SK-N-SH (cell line): ENCODE measurements around the gene CLEC3B. TPM values are rescaled to one million over a fixed set of nuclear protein-coding genes. Genes with fewer than 3 reads are reported as not detected.
A peak's percentile ranks its signal among the peaks of the same experiment; 100 is the strongest.

Experiments
- CTCF ChIA-PET: fragments of 300-600, 350-600 bp; formaldehyde crosslinking; extraction: SDS; loops from one replicate; lab custom pipeline; 2021; lab: Yijun Ruan, JAX
- POLR2A ChIA-PET: fragments of 350-600 bp; sonication (Branson Sonifier 250); formaldehyde crosslinking; extraction: SDS; loops from one replicate; lab custom pipeline; 2020; ENCODE audit warnings: antibody characterized with exemption, inconsistent platforms; lab: Yijun Ruan, JAX
- DNase-seq: peaks from one replicate; pipeline ENCODE4 v3.0.0; 2012
- H2AFZ ChIP-seq: fragments of 200-600 bp; sonication (generic); 2 replicates; pipeline ENCODE4 v1.8.1; 2016; ENCODE audit warnings: antibody characterized with exemption, mild to moderate bottlenecking, low read depth
- H3F3A ChIP-seq: fragments of 200-600 bp; sonication (generic); replicated peaks from 2 replicates; pipeline ENCODE3; 2016; ENCODE audit warnings: antibody characterized with exemption, mild to moderate bottlenecking; ENCODE audit not compliant: insufficient read depth
- H3K27ac ChIP-seq, 2 experiments: fragments of 200-500 bp in 1 of 2; fragments of 200-600 bp in 1 of 2; sonication (Bioruptor generic) in 1 of 2; sonication (generic), shearing (Covaris generic) in 1 of 2; 2 replicates each; pipeline versions ENCODE4 v1.5.1 to v1.6.1; 2014 to 2016; ENCODE audit warnings: low read depth in 2 of 2, inconsistent platforms in 1 of 2, low read length in 1 of 2, mild to moderate bottlenecking in 1 of 2, mixed read lengths in 1 of 2
- H3K27me3 ChIP-seq: fragments of 200-600 bp; sonication (generic), shearing (Covaris generic); 2 replicates; pipeline ENCODE4 v1.6.1; 2016; ENCODE audit warnings: mixed run types; ENCODE audit not compliant: insufficient read depth
- H3K36me3 ChIP-seq, 2 experiments: fragments of 200-500 bp in 1 of 2; fragments of 200-600 bp in 1 of 2; sonication (Bioruptor generic) in 1 of 2; sonication (generic) in 1 of 2; replicated peaks in 1 of 2; 2 replicates each; pipeline versions ENCODE3 to v1.5.1; 2014 to 2016; ENCODE audit warnings: low read length in 1 of 2, mild to moderate bottlenecking in 1 of 2; ENCODE audit not compliant: insufficient read depth in 2 of 2, control insufficient read depth in 1 of 2
- H3K4me1 ChIP-seq, 2 experiments: fragments of 200-500 bp in 1 of 2; fragments of 200-600 bp in 1 of 2; sonication (Bioruptor generic) in 1 of 2; sonication (generic), shearing (Covaris generic) in 1 of 2; 2 replicates each; pipeline versions ENCODE4 v1.5.1 to v1.6.1; 2014 to 2016; ENCODE audit warnings: low read depth in 1 of 2, low read length in 1 of 2, mixed run types in 1 of 2; ENCODE audit not compliant: insufficient read depth in 2 of 2, control insufficient read depth in 1 of 2
- H3K4me2 ChIP-seq: fragments of 200-600 bp; sonication (generic), shearing (Covaris generic); 2 replicates; pipeline ENCODE4 v1.6.1; 2017; ENCODE audit warnings: mixed run types
- H3K4me3 ChIP-seq, 2 experiments: fragments of 200-500 bp in 1 of 2; fragments of 200-600 bp in 1 of 2; sonication (Bioruptor generic) in 1 of 2; sonication (generic), shearing (Covaris generic) in 1 of 2; 2 replicates each; pipeline versions ENCODE4 v1.5.1 to v1.8.1; 2014 to 2016; ENCODE audit warnings: low read depth in 2 of 2, inconsistent platforms in 1 of 2, low read length in 1 of 2, mild to moderate bottlenecking in 1 of 2, mixed read lengths in 1 of 2, moderate library complexity in 1 of 2
- H3K79me2 ChIP-seq: fragments of 200-600 bp; sonication (generic); 2 replicates; pipeline ENCODE4 v1.8.1; 2017; ENCODE audit warnings: mild to moderate bottlenecking; ENCODE audit not compliant: insufficient read depth
- H3K9ac ChIP-seq: fragments of 200-600 bp; sonication (generic); 2 replicates; pipeline ENCODE4 v1.6.1; 2017; ENCODE audit warnings: mixed run types
- H3K9me2 ChIP-seq: fragments of 200-600 bp; sonication (generic); 2 replicates; pipeline ENCODE4 v1.6.1; 2017; ENCODE audit warnings: mixed run types
- H3K9me3 ChIP-seq: fragments of 200-600 bp; sonication (generic); 2 replicates; pipeline ENCODE4 v1.6.1; 2017; ENCODE audit warnings: mixed run types, mild to moderate bottlenecking, moderate library complexity
- H4K20me1 ChIP-seq: fragments of 200-600 bp; sonication (generic); 2 replicates; pipeline ENCODE4 v1.6.1; 2017; ENCODE audit warnings: mild to moderate bottlenecking, mixed run types; ENCODE audit not compliant: insufficient read depth
- CTCF ChIP-seq: fragments of 200-600 bp; sonication (generic); IDR thresholded peaks from 2 replicates; pipeline ENCODE4 v1.6.1; 2017; ENCODE audit warnings: antibody characterized with exemption, mild to moderate bottlenecking, moderate library complexity
- ELF1 ChIP-seq: IDR thresholded peaks from 2 replicates; pipeline ENCODE4 v1.4.0; 2012
- EZH2phosphoT487 ChIP-seq: fragments of 200-600 bp; sonication (generic); IDR thresholded peaks from 2 replicates; pipeline ENCODE4 v1.6.1; 2017; ENCODE audit warnings: low read depth, mixed run types, mild to moderate bottlenecking, antibody characterized with exemption, moderate library complexity, borderline replicate concordance
- FOSL2 ChIP-seq: IDR thresholded peaks from 2 replicates; pipeline ENCODE4 v1.4.0; 2012; ENCODE audit warnings: low read depth, mild to moderate bottlenecking, moderate library complexity, borderline replicate concordance
- FOXJ3 ChIP-seq: sonication (generic); formaldehyde crosslinking; IDR thresholded peaks from 2 replicates; pipeline ENCODE4 v1.5.1; 2020; ENCODE audit warnings: mild to moderate bottlenecking, missing genetic modification reagents
- FOXM1 ChIP-seq: IDR thresholded peaks from 2 replicates; pipeline ENCODE4 v1.4.0; 2012; ENCODE audit warnings: low read depth, mild to moderate bottlenecking
- GABPA ChIP-seq: IDR thresholded peaks from 2 replicates; pipeline ENCODE4 v1.4.0; 2012; ENCODE audit warnings: low read depth, mild to moderate bottlenecking
- GATA2 ChIP-seq: sonication (generic); formaldehyde crosslinking; IDR thresholded peaks from 2 replicates; pipeline ENCODE4 v1.5.0; 2020; ENCODE audit warnings: mild to moderate bottlenecking, missing genetic modification reagents
- IRF3 ChIP-seq: fragments of 150-350 bp; IDR thresholded peaks from 2 replicates; pipeline ENCODE4 v1.6.1; 2016; ENCODE audit warnings: mild to moderate bottlenecking, low read depth, low read length
- JUND ChIP-seq: IDR thresholded peaks from 2 replicates; pipeline ENCODE4 v1.4.0; 2012
- MAX ChIP-seq: IDR thresholded peaks from 2 replicates; pipeline ENCODE4 v1.4.0; 2012; ENCODE audit warnings: low read depth
- MEF2A ChIP-seq: IDR thresholded peaks from 2 replicates; pipeline ENCODE4 v1.4.0; 2012; ENCODE audit warnings: low read depth, borderline replicate concordance
- POLR2AphosphoS5 ChIP-seq: IDR thresholded peaks from 2 replicates; pipeline ENCODE4 v1.6.1; 2012; ENCODE audit warnings: low read depth, low read length
- RAD21 ChIP-seq: IDR thresholded peaks from 2 replicates; pipeline ENCODE4 v1.6.1; 2012; ENCODE audit warnings: mild to moderate bottlenecking, low read length
- RCOR1 ChIP-seq: fragments of 150-350 bp; IDR thresholded peaks from 2 replicates; pipeline ENCODE4 v1.6.1; 2017; ENCODE audit warnings: antibody characterized with exemption, low read length
- REST ChIP-seq: IDR thresholded peaks from 2 replicates; pipeline ENCODE4 v1.6.1; 2012; ENCODE audit warnings: mild to moderate bottlenecking, low read depth, low read length, moderate library complexity
- RFX5 ChIP-seq: IDR thresholded peaks from 2 replicates; pipeline ENCODE4 v1.6.1; 2012; ENCODE audit warnings: mild to moderate bottlenecking, improper control_type of control experiment, low read length
- SIN3A ChIP-seq: IDR thresholded peaks from 2 replicates; pipeline ENCODE4 v1.6.1; 2012; ENCODE audit warnings: low read depth, mild to moderate bottlenecking, low read length, moderate library complexity, borderline replicate concordance
- TCF12 ChIP-seq: IDR thresholded peaks from 2 replicates; pipeline ENCODE4 v1.4.0; 2012
- TEAD4 ChIP-seq: IDR thresholded peaks from 2 replicates; pipeline ENCODE4 v1.4.0; 2012; ENCODE audit warnings: mild to moderate bottlenecking, borderline replicate concordance; ENCODE audit not compliant: insufficient read depth
- USF1 ChIP-seq: IDR thresholded peaks from 2 replicates; pipeline ENCODE4 v1.4.0; 2012; ENCODE audit warnings: low read depth, borderline replicate concordance
- USF2 ChIP-seq: fragments of 150-350 bp; IDR thresholded peaks from 2 replicates; pipeline ENCODE4 v1.6.1; 2017; ENCODE audit warnings: antibody characterized with exemption, low read length, low read depth, borderline replicate concordance
- YY1 ChIP-seq: IDR thresholded peaks from 2 replicates; pipeline ENCODE4 v1.4.0; 2012; ENCODE audit warnings: low read depth, mild to moderate bottlenecking
- WGBS: methylation state at CpG from one replicate; pipeline ENCODE4 v1.1.6; 2017; ENCODE audit warnings: low lambda C conversion rate; 5-methylcytosine and 5-hydroxymethylcytosine counted together
- polyA plus RNA-seq, 3 experiments: library from polyadenylated mRNA; depleted of rRNA; stranded (reverse); fragments of >200 nt; gene quantifications; 2 replicates each; pipeline ENCODE4 v1.2.3, GENCODE V29; 2012

Gene CLEC3B
- polyA plus RNA-seq, 1 of the 3 experiments (the other 2 are of a cell fraction), result 0.46 TPM

- Histone ChIP-seq H3K27ac (peak overlapping the region; percentile 78 to 87), H2AFZ (no peak overlapping the region), H4K20me1 (no peaks in the 10 kb centered on the region), H3K9ac (peak overlapping the region; percentile 65; the same call in 1 of the 2 replicates), H3K4me3 (no peak overlapping the region), H3K27me3 (no peaks in the 10 kb centered on the region), H3K9me3 (no peaks in the 10 kb centered on the region), H3K4me1 (peaks cover 25 to 28% of the 10 kb centered on the region in 2 experiments), H3K4me2 (peak overlapping the region; percentile 66), H3F3A (peaks cover 26% of the 10 kb centered on the region), H3K9me2 (no peaks in the 10 kb centered on the region), H3K36me3 (peaks cover 8 to 12% of the 10 kb centered on the region in 2 experiments), H3K79me2 (no peaks in the 10 kb centered on the region)
- 9% methylated on average over 3 of the region's 3 CpGs for WGBS
- ChIA-PET CTCF (interaction anchor here (0.8 to 1.4 kb wide), 5 partner anchors 12 to 29 kb away, joined by 3 to 5 read pairs (median 3); no protein-coding TSS in a partner anchor), POLR2A (interaction anchor here (0.6 to 0.8 kb wide), 2 partner anchors 15 to 453 kb away, joined by 3 to 6 read pairs; no protein-coding TSS in a partner anchor)
- no peak for DNase-seq
- TF ChIP-seq POLR2AphosphoS5 (peak; percentile 25; the same call in 1 of the 2 replicates), FOSL2 (peak; percentile 69; the same call in 1 of the 2 replicates), JUND (no peak; the same call in 1 of the 2 replicates), YY1 (no peak), USF2 (no peak), USF1 (no peak), GATA2 (CRISPR knock-in tag) (no peak), SIN3A (peak; percentile 24), RFX5 (no peak), REST (no peak), CTCF (no peak), TCF12 (peak; percentile 79), MAX (peak; percentile 75), FOXM1 (no peak), FOXJ3 (CRISPR knock-in tag) (no peak), TEAD4 (peak; percentile 79; the same call in 1 of the 2 replicates), GABPA (no peak), ELF1 (no peak), MEF2A (no peak), RCOR1 (no peak), RAD21 (no peak), EZH2phosphoT487 (no peak), IRF3 (no peak)
These were observed 15.2 kb upstream of the CLEC3B start for GRCh38 chr3:45010811-45011333.
